ENCODE data around the gene TREML4. TPM values are rescaled to one million over a fixed set of nuclear protein-coding genes. Genes with fewer than 3 reads are reported as not detected.
"Not testable (repeated sequence)": the region's sequence is repeated elsewhere in the genome, so short reads cannot be mapped to it uniquely, and the experiment has no call there.

The TREML4 gene
- under 1 TPM in 1 of 3 donors, not detected in 2; 0.02 TPM for polyA plus RNA-seq

GRCh38 chr6:41228096-41228495, at the start of gene TREML4:
TREML4 (plus strand) TSS chr6:41228349; CDS start chr6:41228428, 79 bp downstream.
- WGBS, 3 donors = 62 to 78% (median 66%) methylated on average over 5 of the region's 5 CpGs

GRCh38 chr6:41179163-41179562, 49.0 kb upstream of the TREML4 start:
- no peak overlapping the region for H3K27ac ChIP-seq (ENCODE audit: low read depth, low read length)
- 51 to 78% (median 73%) methylated on average over 4 of the region's 4 CpGs for WGBS, 3 donors

More at GRCh38 chr6:41228096-41228495, at the start of gene TREML4:
- H3K27ac ChIP-seq (ENCODE audit: low read depth, low read length) = no peak within 1 kb of the TSS

- 59 to 88% (median 79%) methylated on average over 1 of the region's 1 CpG for WGBS, 3 donors
- H3K27ac ChIP-seq (ENCODE audit: low read depth, low read length) = no peak overlapping the region
Measured at GRCh38 chr6:41181566-41181965, 46.6 kb upstream of the TREML4 start.

GRCh38 chr6:41182069-41183034, 45.8 kb upstream of the TREML4 start:
- WGBS, 3 donors = 59 to 73% (median 61%) methylated on average over 4 of the region's 4 CpGs
- no peak overlapping the region for H3K27ac ChIP-seq (ENCODE audit: low read depth, low read length)

GRCh38 chr6:41184761-41185160, 43.4 kb upstream of the TREML4 start:
- WGBS, 3 donors = 78 to 87% (median 81%) methylated on average over 7 of the region's 7 CpGs

GRCh38 chr6:41186031-41186562, 42.1 kb upstream of the TREML4 start:
- no peak overlapping the region for H3K27ac ChIP-seq (ENCODE audit: low read depth, low read length)
- WGBS, 3 donors = 43 to 58% (median 56%) methylated on average over 7 to 10 of the region's 10 CpGs

More at GRCh38 chr6:41184761-41185160, 43.4 kb upstream of the TREML4 start:
- H3K27ac ChIP-seq (ENCODE audit: low read depth, low read length) = no peak overlapping the region

- 85 to 86% (median 86%) methylated on average over 7 to 8 of the region's 8 CpGs for whole genome bisulfite sequencing, 3 donors
- no peak overlapping the region for H3K27ac ChIP-seq (ENCODE audit: low read depth, low read length)
Measured at GRCh38 chr6:41187924-41188886, 39.9 kb upstream of the TREML4 start.

GRCh38 chr6:41189046-41189445, 39.1 kb upstream of the TREML4 start:
- not testable (repeated sequence) for H3K27ac ChIP-seq (ENCODE audit: low read depth, low read length)

GRCh38 chr6:41189967-41190366, 38.2 kb upstream of the TREML4 start:
- WGBS, 3 donors = 96 to 98% (median 96%) methylated on average over 2 of the region's 2 CpGs

GRCh38 chr6:41190791-41191190, 37.4 kb upstream of the TREML4 start:
- H3K27ac ChIP-seq (ENCODE audit: low read depth, low read length) = no peak overlapping the region
- 79 to 92% (median 80%) methylated on average over 3 of the region's 3 CpGs for WGBS, 3 donors

More at GRCh38 chr6:41189967-41190366, 38.2 kb upstream of the TREML4 start:
- H3K27ac ChIP-seq (ENCODE audit: low read depth, low read length) = no peak overlapping the region

GRCh38 chr6:41191569-41191968, 36.6 kb upstream of the TREML4 start:
- no peak overlapping the region for H3K27ac ChIP-seq (ENCODE audit: low read depth, low read length)
- WGBS, 3 donors = 7 to 27% (median 24%) methylated on average over 5 to 6 of the region's 6 CpGs

GRCh38 chr6:41193171-41193734, 34.9 kb upstream of the TREML4 start:
- WGBS, 3 donors = 70 to 78% (median 77%) methylated on average over 5 of the region's 5 CpGs
- H3K27ac ChIP-seq (ENCODE audit: low read depth, low read length) = no peak overlapping the region

- WGBS, 3 donors = 49 to 65% (median 53%) methylated on average over 5 of the region's 5 CpGs
- no peak overlapping the region for H3K27ac ChIP-seq (ENCODE audit: low read depth, low read length)
Measured at GRCh38 chr6:41193884-41194283, 34.3 kb upstream of the TREML4 start.

GRCh38 chr6:41194386-41194785, 33.8 kb upstream of the TREML4 start:
- WGBS, 3 donors = 78 to 93% (median 91%) methylated on average over 3 of the region's 3 CpGs
- no peak overlapping the region for H3K27ac ChIP-seq (ENCODE audit: low read depth, low read length)

GRCh38 chr6:41197234-41197633, 30.9 kb upstream of the TREML4 start:
- H3K27ac ChIP-seq (ENCODE audit: low read depth, low read length) = no peak overlapping the region
- WGBS, 3 donors = 89 to 96% (median 94%) methylated on average over 3 of the region's 3 CpGs

- 67 to 81% (median 74%) methylated on average over 1 of the region's 1 CpG for WGBS, 3 donors
- no peak overlapping the region for H3K27ac ChIP-seq (ENCODE audit: low read depth, low read length)
Measured at GRCh38 chr6:41199552-41200246, 28.4 kb upstream of the TREML4 start.

GRCh38 chr6:41200296-41200900, 27.8 kb upstream of the TREML4 start:
- 49 to 86% (median 49%) methylated on average over 2 of the region's 2 CpGs for whole genome bisulfite sequencing, 3 donors
- H3K27ac ChIP-seq (ENCODE audit: low read depth, low read length) = peak overlapping the region; percentile 70

Data from adipose tissue (tissue), 3 donors.